ENCODE measurements around the gene BAZ1B.

DNA sequence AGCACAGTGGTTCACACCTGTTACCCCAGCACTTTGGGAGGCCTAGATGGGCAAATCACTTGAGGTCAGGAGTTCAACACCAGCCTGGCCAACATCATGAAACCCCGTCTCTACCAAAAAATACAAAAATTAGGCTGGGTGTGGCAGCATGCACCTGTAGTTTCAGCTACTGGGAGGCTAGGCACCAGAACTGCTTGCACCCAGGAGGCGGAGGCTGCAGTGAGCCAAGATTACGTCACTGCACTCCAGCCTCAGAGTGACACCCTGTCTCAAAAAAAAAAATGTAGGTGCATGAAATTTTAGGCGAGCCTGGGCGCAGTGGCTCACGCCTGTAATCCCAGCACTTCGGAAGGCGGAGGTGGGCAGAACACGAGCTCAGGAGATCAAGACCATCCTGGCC, 25.7 kb upstream of the BAZ1B start:
- TF ChIP-seq, protein P1, sequence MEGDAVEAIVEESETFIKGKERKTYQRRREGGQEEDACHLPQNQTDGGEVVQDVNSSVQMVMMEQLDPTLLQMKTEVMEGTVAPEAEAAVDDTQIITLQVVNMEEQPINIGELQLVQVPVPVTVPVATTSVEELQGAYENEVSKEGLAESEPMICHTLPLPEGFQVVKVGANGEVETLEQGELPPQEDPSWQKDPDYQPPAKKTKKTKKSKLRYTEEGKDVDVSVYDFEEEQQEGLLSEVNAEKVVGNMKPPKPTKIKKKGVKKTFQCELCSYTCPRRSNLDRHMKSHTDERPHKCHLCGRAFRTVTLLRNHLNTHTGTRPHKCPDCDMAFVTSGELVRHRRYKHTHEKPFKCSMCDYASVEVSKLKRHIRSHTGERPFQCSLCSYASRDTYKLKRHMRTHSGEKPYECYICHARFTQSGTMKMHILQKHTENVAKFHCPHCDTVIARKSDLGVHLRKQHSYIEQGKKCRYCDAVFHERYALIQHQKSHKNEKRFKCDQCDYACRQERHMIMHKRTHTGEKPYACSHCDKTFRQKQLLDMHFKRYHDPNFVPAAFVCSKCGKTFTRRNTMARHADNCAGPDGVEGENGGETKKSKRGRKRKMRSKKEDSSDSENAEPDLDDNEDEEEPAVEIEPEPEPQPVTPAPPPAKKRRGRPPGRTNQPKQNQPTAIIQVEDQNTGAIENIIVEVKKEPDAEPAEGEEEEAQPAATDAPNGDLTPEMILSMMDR (IDR thresholded peaks at IDR 0.05 in 4 of 5, conservative IDR thresholded peaks at IDR 0.05 in 1 of 5): no peak
- TF ChIP-seq POLR2A (IDR thresholded peaks at IDR 0.05): no peak
